IMR-90 (cell line): Measurements from ENCODE around the gene LIN9. TPM values are rescaled to one million over a fixed set of nuclear protein-coding genes. Genes with fewer than 3 reads are reported as not detected.

Experiments
- ATAC-seq: fragments of 200-7000 bp; cut with Tn5 transposase; 2 replicates; pipeline ENCODE4 v1.9.1; 2020; ENCODE audit warnings: low read depth, mild to moderate bottlenecking, moderate library complexity
- BruUV-seq: library from RNA; stranded (reverse); fragments of 400-500 nt; replicated peaks from 2 replicates; lab custom pipeline; 2021; lab: Mats Ljungman, UMichigan
- CTCF ChIA-PET: fragments of 300-600 bp; formaldehyde crosslinking; extraction: SDS; loops from one replicate; lab custom pipeline; 2021; ENCODE audit warnings: antibody characterized with exemption; lab: Yijun Ruan, JAX
- POLR2A ChIA-PET: fragments of 300-600 bp; sonication (Branson Sonifier 250); formaldehyde crosslinking; loops from one replicate; lab custom pipeline; 2022; ENCODE audit warnings: antibody characterized with exemption; ENCODE audit not compliant: unreplicated experiment; lab: Charles Lee
- DNase-seq: peaks from one replicate; pipeline ENCODE4 v3.0.0; 2013
- H2AFZ ChIP-seq: replicated peaks from 2 replicates; pipeline ENCODE3; 2013; ENCODE audit warnings: low read length, mild to moderate bottlenecking; ENCODE audit not compliant: poor library complexity
- H2AK5ac ChIP-seq: 2 replicates; pipeline ENCODE4 v1.6.1; 2013; ENCODE audit warnings: low read depth, low read length, inconsistent platforms
- H2AK9ac ChIP-seq: replicated peaks from 2 replicates; pipeline ENCODE3; 2013; ENCODE audit warnings: mild to moderate bottlenecking, low read depth, low read length, moderate library complexity; ENCODE audit not compliant: poor library complexity
- H2BK120ac ChIP-seq: 2 replicates; pipeline ENCODE4 v1.6.1; 2013; ENCODE audit warnings: low read depth, low read length, inconsistent platforms
- H2BK15ac ChIP-seq: 3 replicates; pipeline ENCODE4 v1.6.1; 2013; ENCODE audit warnings: low read depth, low read length, inconsistent platforms
- H2BK20ac ChIP-seq: 2 replicates; pipeline ENCODE4 v1.6.1; 2013; ENCODE audit warnings: low read depth, mild to moderate bottlenecking, inconsistent platforms, low read length, moderate library complexity
- H2BK5ac ChIP-seq: 2 replicates; pipeline ENCODE4 v1.6.1; 2013; ENCODE audit warnings: mild to moderate bottlenecking, low read depth, low read length, inconsistent platforms; ENCODE audit not compliant: poor library complexity, severe bottlenecking
- H3K14ac ChIP-seq: replicated peaks from 2 replicates; pipeline ENCODE4 v1.6.1; 2013; ENCODE audit warnings: low read depth, low read length, inconsistent platforms
- H3K18ac ChIP-seq: 2 replicates; pipeline ENCODE4 v1.6.1; 2013; ENCODE audit warnings: low read depth, low read length, control low read depth
- H3K23ac ChIP-seq: 2 replicates; pipeline ENCODE4 v1.6.1; 2013; ENCODE audit warnings: low read depth, low read length, inconsistent platforms
- H3K27ac ChIP-seq: 2 replicates; pipeline ENCODE4 v1.5.1; 2013; ENCODE audit warnings: mild to moderate bottlenecking, control low read depth, low read length; ENCODE audit not compliant: insufficient read depth
- H3K27me3 ChIP-seq: 2 replicates; pipeline ENCODE4 v1.6.1; 2013; ENCODE audit warnings: low read length; ENCODE audit not compliant: control insufficient read depth, insufficient read depth
- H3K36me3 ChIP-seq: 2 replicates; pipeline ENCODE4 v1.6.1; 2013; ENCODE audit warnings: low read length, mixed read lengths; ENCODE audit not compliant: control insufficient read depth, insufficient read depth
- H3K4ac ChIP-seq: 2 replicates; pipeline ENCODE4 v1.6.1; 2013; ENCODE audit warnings: low read depth, low read length, inconsistent platforms
- H3K4me1 ChIP-seq: 2 replicates; pipeline ENCODE4 v1.6.1; 2013; ENCODE audit warnings: low read length, mixed read lengths; ENCODE audit not compliant: control insufficient read depth, insufficient read depth
- H3K4me2 ChIP-seq: 2 replicates; pipeline ENCODE4 v1.6.1; 2013; ENCODE audit warnings: low read depth, mild to moderate bottlenecking, control low read depth, low read length, moderate library complexity
- H3K4me3 ChIP-seq: 2 replicates; pipeline ENCODE4 v1.5.1; 2013; ENCODE audit warnings: low read depth, mild to moderate bottlenecking, control low read depth, low read length, moderate library complexity; ENCODE audit not compliant: insufficient read depth
- H3K56ac ChIP-seq: 2 replicates; pipeline ENCODE4 v1.6.1; 2013; ENCODE audit warnings: low read length, inconsistent platforms; ENCODE audit not compliant: insufficient read depth; ENCODE audit errors: extremely low read depth
- H3K79me1 ChIP-seq, 2 experiments: 2 replicates each; pipeline ENCODE4 v1.6.1; 2013; ENCODE audit warnings: low read length in 2 of 2, inconsistent platforms in 1 of 2, low read depth in 1 of 2
- H3K9ac ChIP-seq: 2 replicates; pipeline ENCODE4 v1.6.1; 2013; ENCODE audit warnings: low read depth, low read length, control low read depth
- H3K9me1 ChIP-seq: 2 replicates; pipeline ENCODE4 v1.6.1; 2013; ENCODE audit warnings: low read length, inconsistent platforms; ENCODE audit not compliant: insufficient read depth
- H3K9me3 ChIP-seq: 2 replicates; pipeline ENCODE4 v1.6.1; 2013; ENCODE audit warnings: low read length; ENCODE audit not compliant: control insufficient read depth, insufficient read depth
- H4K20me1 ChIP-seq: 2 replicates; pipeline ENCODE4 v1.6.1; 2013; ENCODE audit warnings: low read length, inconsistent platforms; ENCODE audit not compliant: insufficient read depth
- H4K5ac ChIP-seq: 2 replicates; pipeline ENCODE4 v1.6.1; 2013; ENCODE audit warnings: mild to moderate bottlenecking, low read depth, low read length, control low read depth
- H4K8ac ChIP-seq, 2 experiments: 2 replicates each; pipeline ENCODE4 v1.6.1; 2013; ENCODE audit warnings: low read depth in 2 of 2, low read length in 2 of 2, control low read depth in 1 of 2, inconsistent platforms in 1 of 2
- H4K91ac ChIP-seq: 2 replicates; pipeline ENCODE4 v1.6.1; 2013; ENCODE audit warnings: low read depth, low read length, inconsistent platforms; ENCODE audit not compliant: insufficient read depth
- BHLHE40 ChIP-seq: fragments of 150-350 bp; IDR thresholded peaks from 2 replicates; pipeline ENCODE4 v1.6.1; 2016; ENCODE audit warnings: mild to moderate bottlenecking, low read depth, low read length
- CEBPB ChIP-seq: IDR thresholded peaks from 2 replicates; pipeline ENCODE4 v1.6.1; 2012; ENCODE audit warnings: low read depth, low read length, improper control_type of control experiment
- CHD1 ChIP-seq: IDR thresholded peaks from 2 replicates; pipeline ENCODE4 v1.6.1; 2012; ENCODE audit warnings: low read depth, low read length, improper control_type of control experiment
- ELK1 ChIP-seq: fragments of 150-350 bp; IDR thresholded peaks from 2 replicates; pipeline ENCODE4 v1.6.1; 2016; ENCODE audit warnings: low read depth, mild to moderate bottlenecking, low read length, moderate library complexity, borderline replicate concordance
- FOS ChIP-seq: fragments of 150-350 bp; IDR thresholded peaks from 2 replicates; pipeline ENCODE4 v1.6.1; 2016; ENCODE audit warnings: low read depth, low read length
- MAFK ChIP-seq: IDR thresholded peaks from 2 replicates; pipeline ENCODE4 v1.6.1; 2012; ENCODE audit warnings: low read depth, low read length, improper control_type of control experiment
- MAZ ChIP-seq: IDR thresholded peaks from 2 replicates; pipeline ENCODE4 v1.6.1; 2012; ENCODE audit warnings: low read depth, mild to moderate bottlenecking, low read length, improper control_type of control experiment, moderate library complexity, borderline replicate concordance
- MXI1 ChIP-seq: IDR thresholded peaks from 2 replicates; pipeline ENCODE4 v1.6.1; 2012; ENCODE audit warnings: low read depth, mild to moderate bottlenecking, low read length, moderate library complexity, borderline replicate concordance
- NFE2L2 ChIP-seq: fragments of 150-350 bp; IDR thresholded peaks from 2 replicates; pipeline ENCODE4 v1.6.1; 2016; ENCODE audit warnings: low read depth, mild to moderate bottlenecking, low read length
- POLR2A ChIP-seq: IDR thresholded peaks from 2 replicates; pipeline ENCODE4 v1.6.1; 2012; ENCODE audit warnings: mild to moderate bottlenecking, low read depth, low read length
- RAD21 ChIP-seq: IDR thresholded peaks from 2 replicates; pipeline ENCODE4 v1.6.1; 2012; ENCODE audit warnings: low read length, improper control_type of control experiment
- RCOR1 ChIP-seq: IDR thresholded peaks from 2 replicates; pipeline ENCODE4 v1.6.1; 2012; ENCODE audit warnings: mild to moderate bottlenecking, low read length, improper control_type of control experiment; ENCODE audit not compliant: insufficient replicate concordance
- RFX5 ChIP-seq: IDR thresholded peaks from 2 replicates; pipeline ENCODE4 v1.8.0; 2012; ENCODE audit warnings: low read depth, mild to moderate bottlenecking, low read length, moderate library complexity
- SMC3 ChIP-seq: fragments of 150-350 bp; IDR thresholded peaks from 2 replicates; pipeline ENCODE4 v1.6.1; 2016; ENCODE audit warnings: low read depth, mild to moderate bottlenecking, antibody characterized with exemption, low read length, moderate library complexity
- WGBS, 2 experiments: methylation state at CpG; one replicate each; pipeline versions ENCODE4 v1.1.5 to v1.1.7; 2013; ENCODE audit warnings: missing lambda C conversion rate in 2 of 2; ENCODE audit not compliant: insufficient read length in 1 of 2; ENCODE audit errors: extremely low coverage in 2 of 2; 5-methylcytosine and 5-hydroxymethylcytosine counted together
- dilution Hi-C: fragments of 300-500 bp; cut with HindIII; formaldehyde crosslinking; loops from one replicate; pipeline ENCODE4 v1.14.3; 2018; ENCODE audit warnings: low sequenced_read_pairs; ENCODE audit not compliant: unreplicated experiment
- in situ Hi-C: fragments of 300-500 bp; cut with MboI; formaldehyde crosslinking; loops from 3 replicates; pipeline ENCODE4 v1.14.3; 2019; ENCODE audit warnings: low sequenced_read_pairs, inconsistent platforms, mixed read lengths
- intact Hi-C: fragments of 100-400 bp; cut with micrococcal nuclease; formaldehyde crosslinking; loops from 2 replicates; pipeline ENCODE4 v1.10.0; 2022
- polyA plus RNA-seq, 3 experiments: library from polyadenylated mRNA; depleted of rRNA; stranded (reverse); fragments of >200 nt; gene quantifications; 2 replicates each; pipeline ENCODE4 v1.2.3, GENCODE V29; 2012; ENCODE audit warnings: low replicate concordance in 1 of 3
- total RNA-seq: library from RNA; depleted of rRNA; stranded (reverse); fragments of >200 nt; gene quantifications from 2 replicates; pipeline ENCODE4 v1.2.3, GENCODE V29; 2012
- TF ChIP-seq, protein P1 (sequence below): conservative IDR thresholded peaks from 2 replicates; pipeline ENCODE4 v1.5.1; 2012; ENCODE audit warnings: mild to moderate bottlenecking, low read depth, low read length, improper control_type of control experiment
- TF ChIP-seq, protein P2 (sequence below): fragments of 150-350 bp; IDR thresholded peaks from 2 replicates; pipeline ENCODE4 v1.6.1; 2017; ENCODE audit warnings: mild to moderate bottlenecking, antibody characterized with exemption, low read length, low read depth

LIN9 gene
- total and polyA plus RNA-seq, 2 of the 4 experiments (the other 2 are of a cell fraction), result 2.3 to 3.9 TPM

DNA sequence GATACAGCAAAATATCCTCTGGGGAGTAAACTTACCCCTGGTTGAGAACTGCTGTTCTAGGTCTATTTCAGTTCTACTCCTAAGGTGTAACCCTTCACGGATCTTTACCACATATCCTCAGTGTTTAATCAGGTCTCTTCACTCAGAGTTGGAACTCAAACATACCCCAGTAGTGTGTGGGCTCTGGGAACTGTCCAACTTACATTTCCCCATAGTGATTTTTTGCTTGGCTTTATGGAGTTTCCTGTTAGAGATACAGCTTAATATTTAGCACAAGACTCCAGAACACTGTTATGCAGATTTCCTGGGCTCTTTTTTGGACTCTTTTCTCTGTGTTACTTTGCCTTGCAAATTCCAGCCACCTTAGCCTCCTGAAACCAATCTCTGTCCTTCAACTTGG lies 26.7 kb upstream of the LIN9 start:
- Histone ChIP-seq H3K4me2 (no peak overlapping the region), H2AK5ac (no peak overlapping the region), H2BK20ac (no peak overlapping the region), H3K36me3 (no peaks in the 10 kb centered on the region), H3K4me3 (no peak overlapping the region), H4K8ac (no peak overlapping the region), H2AFZ (no peak overlapping the region), H3K4me1 (no peaks in the 10 kb centered on the region), H2BK120ac (no peak overlapping the region), H3K9me1 (no peaks in the 10 kb centered on the region), H3K4ac (no peak overlapping the region), H3K14ac (no peak overlapping the region), H3K27ac (no peak overlapping the region), H3K18ac (no peak overlapping the region), H2BK5ac (no peak overlapping the region), H2AK9ac (no peak overlapping the region), H3K56ac (no peak overlapping the region), H3K23ac (no peak overlapping the region), H4K20me1 (no peaks in the 10 kb centered on the region), H3K9me3 (no peaks in the 10 kb centered on the region), H3K27me3 (no peaks in the 10 kb centered on the region), H3K79me1 (no peaks in the 10 kb centered on the region), H4K5ac (no peak overlapping the region), H4K91ac (no peak overlapping the region), H3K9ac (no peak overlapping the region), H2BK15ac (no peak overlapping the region)
- ChIA-PET CTCF (interaction anchor here (1.4 kb wide), 1 partner anchor 210 kb away, joined by 3 read pairs; no protein-coding TSS in a partner anchor), POLR2A (no interaction called here)
- BruUV-seq, result no TSS peak
- TF ChIP-seq FOS, result no peak
- no peak for TF ChIP-seq POLR2A
- no peak for TF ChIP-seq MAZ
- TF ChIP-seq, protein P1, sequence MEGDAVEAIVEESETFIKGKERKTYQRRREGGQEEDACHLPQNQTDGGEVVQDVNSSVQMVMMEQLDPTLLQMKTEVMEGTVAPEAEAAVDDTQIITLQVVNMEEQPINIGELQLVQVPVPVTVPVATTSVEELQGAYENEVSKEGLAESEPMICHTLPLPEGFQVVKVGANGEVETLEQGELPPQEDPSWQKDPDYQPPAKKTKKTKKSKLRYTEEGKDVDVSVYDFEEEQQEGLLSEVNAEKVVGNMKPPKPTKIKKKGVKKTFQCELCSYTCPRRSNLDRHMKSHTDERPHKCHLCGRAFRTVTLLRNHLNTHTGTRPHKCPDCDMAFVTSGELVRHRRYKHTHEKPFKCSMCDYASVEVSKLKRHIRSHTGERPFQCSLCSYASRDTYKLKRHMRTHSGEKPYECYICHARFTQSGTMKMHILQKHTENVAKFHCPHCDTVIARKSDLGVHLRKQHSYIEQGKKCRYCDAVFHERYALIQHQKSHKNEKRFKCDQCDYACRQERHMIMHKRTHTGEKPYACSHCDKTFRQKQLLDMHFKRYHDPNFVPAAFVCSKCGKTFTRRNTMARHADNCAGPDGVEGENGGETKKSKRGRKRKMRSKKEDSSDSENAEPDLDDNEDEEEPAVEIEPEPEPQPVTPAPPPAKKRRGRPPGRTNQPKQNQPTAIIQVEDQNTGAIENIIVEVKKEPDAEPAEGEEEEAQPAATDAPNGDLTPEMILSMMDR, result no peak
- TF ChIP-seq RFX5, result no peak
- TF ChIP-seq ELK1, result no peak
- TF ChIP-seq MAFK, result no peak
- TF ChIP-seq BHLHE40, result no peak
- no peak for TF ChIP-seq RAD21
- TF ChIP-seq MXI1, result no peak
- TF ChIP-seq CHD1, result no peak
- no peak for TF ChIP-seq NFE2L2
- TF ChIP-seq SMC3, result no peak
- no peak for TF ChIP-seq CEBPB
- TF ChIP-seq, protein P2, sequence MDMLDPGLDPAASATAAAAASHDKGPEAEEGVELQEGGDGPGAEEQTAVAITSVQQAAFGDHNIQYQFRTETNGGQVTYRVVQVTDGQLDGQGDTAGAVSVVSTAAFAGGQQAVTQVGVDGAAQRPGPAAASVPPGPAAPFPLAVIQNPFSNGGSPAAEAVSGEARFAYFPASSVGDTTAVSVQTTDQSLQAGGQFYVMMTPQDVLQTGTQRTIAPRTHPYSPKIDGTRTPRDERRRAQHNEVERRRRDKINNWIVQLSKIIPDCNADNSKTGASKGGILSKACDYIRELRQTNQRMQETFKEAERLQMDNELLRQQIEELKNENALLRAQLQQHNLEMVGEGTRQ, result no peak
- TF ChIP-seq RCOR1, result no peak
- no CpG with 5 or more reads among the region's 1 CpG for WGBS, 2 experiments
- DNase-seq, result no peak
- intact Hi-C loops, result loop anchor here (10.0 kb wide), 1 partner anchor 131 kb away; no protein-coding TSS in a partner anchor
- dilution Hi-C loops, result no loop called here
- peak; percentile 17; the same call in 1 of the 2 replicates for ATAC-seq
- in situ Hi-C loops, result no loop called here
